ENCODE measurements around the gene CLRN2. TPM values are rescaled to one million over a fixed set of nuclear protein-coding genes. Genes with fewer than 3 reads are reported as not detected.

Gene CLRN2
- total RNA-seq, 1 experiment from 2014 or later = not detected

DNA sequence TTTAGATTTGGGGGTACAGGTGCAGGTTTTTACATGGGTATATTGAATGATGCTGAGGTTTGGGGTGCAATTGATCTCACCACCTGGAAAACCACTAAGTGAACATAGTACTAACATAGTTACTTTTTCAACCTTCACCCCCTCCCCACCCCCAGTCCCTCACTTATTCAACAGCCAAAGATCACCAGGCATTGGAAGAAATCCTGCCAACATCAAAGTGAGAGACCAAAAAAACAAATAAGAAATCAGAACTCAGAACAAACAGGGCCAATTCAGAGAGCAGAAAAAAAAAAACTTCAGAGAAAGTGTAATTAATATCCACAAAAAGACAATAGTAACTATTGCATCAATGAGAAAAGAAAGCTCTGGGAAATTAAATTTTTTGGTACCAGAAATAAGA is 41.5 kb downstream of the CLRN2 start:
- no peak overlapping the region for H3K4me2 ChIP-seq (ENCODE audit: low read length)
- POLR2A ChIA-PET = no interaction called here
- H2AFZ ChIP-seq (ENCODE audit: low read depth, low read length, poor library complexity, severe bottlenecking) = no peak overlapping the region
- no peaks in the 10 kb centered on the region for H4K20me1 ChIP-seq (ENCODE audit: insufficient read depth)
- H3K4me3 ChIP-seq (replicated peaks in 1 of 2; ENCODE audit: low read depth in 1 of 2, low read length in 2 of 2) = no peak overlapping the region
- no peaks in the 10 kb centered on the region for H3K79me2 ChIP-seq (ENCODE audit: insufficient read depth, low read length)
- intact Hi-C loops (cut with micrococcal nuclease) = no loop called here
- RAD21 ChIA-PET (ENCODE audit: low non-redundant PET in 1 of 2, low total read pairs in 2 of 2, uncharacterized antibody in 2 of 2, unreplicated experiment in 2 of 2) = no interaction called here
- no peaks in the 10 kb centered on the region for H3K9me2 ChIP-seq (ENCODE audit: insufficient read depth)
- ATAC-seq (no peak), DNase-seq (ENCODE audit: low read depth, low spot score) (no peak)
- CTCF ChIA-PET = no interaction called here
- no peaks in the 10 kb centered on the region for H3K36me3 ChIP-seq (ENCODE audit: control insufficient read depth in 1 of 2, insufficient read depth in 2 of 2, low read length in 2 of 2)
- no peak overlapping the region for H3K9ac ChIP-seq (ENCODE audit: low read length)
- TF ChIP-seq SRF (IDR thresholded peaks at IDR 0.05; ENCODE audit: low read depth) (no peak), ZNF274 (IDR thresholded peaks at IDR 0.05; ENCODE audit: low read depth, low read length) (no peak), ATF3 (IDR thresholded peaks at IDR 0.05) (no peak), POLR2AphosphoS5 (IDR thresholded peaks at IDR 0.05; ENCODE audit: low read depth, low read length) (no peak)
- H3K27me3 ChIP-seq (ENCODE audit: insufficient read depth, low read length) = 0 out of 2 replicates have a peak, but pooled peaks cover 8% of the 10 kb centered on the region
- H3K9me3 ChIP-seq (ENCODE audit: control insufficient read depth in 1 of 2, insufficient read depth in 1 of 2, low read depth in 1 of 2, low read length in 2 of 2) = no peaks in the 10 kb centered on the region
- no TSS peak for BruUV-seq (replicated peaks)
- H3K4me1 ChIP-seq (ENCODE audit: control insufficient read depth in 1 of 2, insufficient read depth in 2 of 2, low read length in 2 of 2) = peaks cover 0 to 4% of the 10 kb centered on the region in 2 experiments; a peak in 2 of 4 replicates
- H3K27ac ChIP-seq (ENCODE audit: low read depth, low read length) = no peak overlapping the region

DNA sequence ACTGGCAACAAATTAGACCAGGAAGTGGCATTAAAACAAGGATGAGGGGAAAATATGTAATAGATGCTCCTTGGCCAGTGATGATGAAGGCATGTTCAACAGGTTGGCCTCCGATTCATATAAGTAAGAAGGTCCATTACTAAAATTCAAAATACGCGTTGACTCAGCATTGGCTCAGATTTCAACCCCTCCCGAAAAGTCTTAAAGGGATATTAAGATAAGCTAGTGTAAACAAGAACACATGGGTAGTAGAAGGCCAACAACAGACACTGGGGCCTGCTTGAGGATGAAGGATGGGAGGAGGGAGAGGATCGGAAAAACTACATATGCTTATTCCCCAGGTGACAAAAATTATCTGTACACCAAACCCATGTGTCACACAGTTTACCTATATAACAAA is 42.9 kb downstream of the CLRN2 start:
- CTCF ChIA-PET = interaction anchor here (0.8 kb wide), 1 partner anchor 9 kb away, joined by 4 read pairs; no protein-coding TSS in a partner anchor
- TF ChIP-seq EGR1 (IDR thresholded peaks at IDR 0.05; ENCODE audit: low read depth) = no peak
- TF ChIP-seq RAD21 (IDR thresholded peaks at IDR 0.05; ENCODE audit: low read depth) = no peak
- no TSS peak for BruUV-seq (replicated peaks)
- Histone ChIP-seq H3K9me2 (ENCODE audit: insufficient read depth) (no peaks in the 10 kb centered on the region), H2AFZ (ENCODE audit: low read depth, low read length, poor library complexity, severe bottlenecking) (no peak overlapping the region), H3K4me1 (ENCODE audit: control insufficient read depth in 1 of 2, insufficient read depth in 2 of 2, low read length in 2 of 2) (peaks cover 0 to 7% of the 10 kb centered on the region in 2 experiments; a peak in 2 of 4 replicates), H3K9me3 (ENCODE audit: control insufficient read depth in 1 of 2, insufficient read depth in 1 of 2, low read depth in 1 of 2, low read length in 2 of 2) (no peaks in the 10 kb centered on the region), H3K27ac (ENCODE audit: low read depth, low read length) (no peak overlapping the region), H3K4me3 (replicated peaks in 1 of 2; ENCODE audit: low read depth in 1 of 2, low read length in 2 of 2) (no peak overlapping the region), H4K20me1 (ENCODE audit: insufficient read depth) (no peaks in the 10 kb centered on the region), H3K36me3 (ENCODE audit: control insufficient read depth in 1 of 2, insufficient read depth in 2 of 2, low read length in 2 of 2) (no peaks in the 10 kb centered on the region), H3K9ac (ENCODE audit: low read length) (no peak overlapping the region), H3K4me2 (ENCODE audit: low read length) (no peak overlapping the region), H3K79me2 (ENCODE audit: insufficient read depth, low read length) (no peaks in the 10 kb centered on the region), H3K27me3 (ENCODE audit: insufficient read depth, low read length) (0 out of 2 replicates have a peak, but pooled peaks cover 8% of the 10 kb centered on the region)
- RAD21 ChIA-PET (ENCODE audit: low non-redundant PET in 1 of 2, low total read pairs in 2 of 2, uncharacterized antibody in 2 of 2, unreplicated experiment in 2 of 2) = no interaction called here
- POLR2A ChIA-PET = no interaction called here
- DNase-seq (ENCODE audit: low read depth, low spot score) = no peak
- ATAC-seq = no peak
- intact Hi-C loops (cut with micrococcal nuclease) = no loop called here

Measured in HCT116 (cell line).